HG03558 (cell line): ENCODE data around the gene GET4.

Experiments used
- ATAC-seq: cut with Tn5 transposase; IDR thresholded peaks from one replicate; pipeline ENCODE4 v1.9.1; 2021; ENCODE audit warnings: moderate number of reproducible peaks; ENCODE audit not compliant: unreplicated experiment; ENCODE audit errors: extremely low read depth

The GET4 gene, protein sequence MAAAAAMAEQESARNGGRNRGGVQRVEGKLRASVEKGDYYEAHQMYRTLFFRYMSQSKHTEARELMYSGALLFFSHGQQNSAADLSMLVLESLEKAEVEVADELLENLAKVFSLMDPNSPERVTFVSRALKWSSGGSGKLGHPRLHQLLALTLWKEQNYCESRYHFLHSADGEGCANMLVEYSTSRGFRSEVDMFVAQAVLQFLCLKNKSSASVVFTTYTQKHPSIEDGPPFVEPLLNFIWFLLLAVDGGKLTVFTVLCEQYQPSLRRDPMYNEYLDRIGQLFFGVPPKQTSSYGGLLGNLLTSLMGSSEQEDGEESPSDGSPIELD

DNA sequence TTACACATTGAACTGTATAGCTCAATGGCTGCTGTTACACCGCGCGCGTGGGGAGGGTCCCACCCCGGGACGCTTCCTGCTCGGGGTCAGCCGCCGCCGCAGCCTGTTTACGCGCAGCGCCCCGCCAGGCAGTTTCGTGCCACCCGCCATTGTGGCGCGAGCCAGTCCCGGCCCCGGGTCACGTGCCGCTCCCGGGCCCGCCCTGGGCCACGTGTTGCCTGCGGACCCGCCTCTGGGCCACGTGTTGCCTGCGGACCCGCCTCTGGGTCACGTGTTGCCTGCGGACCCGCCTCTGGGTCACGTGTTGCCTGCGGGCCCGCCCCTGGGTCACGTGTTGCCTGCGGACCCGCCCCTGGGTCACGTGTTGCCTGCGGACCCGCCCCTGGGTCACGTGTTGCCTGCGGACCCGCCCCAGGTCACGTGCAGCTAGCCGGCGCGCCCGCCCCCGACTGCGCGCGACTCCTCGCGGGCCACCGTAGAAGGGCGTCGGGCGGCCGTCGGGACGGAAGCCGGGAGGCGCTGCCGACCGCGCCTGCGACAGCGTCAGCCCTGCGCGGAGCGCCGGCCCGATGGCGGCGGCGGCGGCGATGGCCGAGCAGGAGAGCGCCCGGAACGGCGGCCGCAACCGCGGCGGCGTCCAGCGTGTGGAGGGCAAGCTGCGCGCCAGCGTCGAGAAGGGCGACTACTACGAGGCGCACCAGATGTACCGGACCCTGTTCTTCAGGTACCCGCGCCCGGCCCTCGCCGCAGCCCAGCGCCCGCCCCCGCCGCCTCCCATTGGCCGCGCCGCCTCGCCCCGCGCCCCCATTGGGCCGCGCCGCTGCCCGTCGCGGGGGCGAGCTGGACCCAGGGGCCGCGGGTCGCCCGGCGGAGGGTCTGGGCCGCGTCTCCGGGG lies at the start of gene GET4:
Gene GET4 (plus strand): TSS at position 478 of the 895 bp plus-strand sequence. CDS start 92 bp downstream, at position 570.
- ATAC-seq, result peak; percentile 47

- no peak for ATAC-seq
These were observed 47.4 kb upstream of the GET4 start for GRCh38 chr7:828793-829561.

DNA sequence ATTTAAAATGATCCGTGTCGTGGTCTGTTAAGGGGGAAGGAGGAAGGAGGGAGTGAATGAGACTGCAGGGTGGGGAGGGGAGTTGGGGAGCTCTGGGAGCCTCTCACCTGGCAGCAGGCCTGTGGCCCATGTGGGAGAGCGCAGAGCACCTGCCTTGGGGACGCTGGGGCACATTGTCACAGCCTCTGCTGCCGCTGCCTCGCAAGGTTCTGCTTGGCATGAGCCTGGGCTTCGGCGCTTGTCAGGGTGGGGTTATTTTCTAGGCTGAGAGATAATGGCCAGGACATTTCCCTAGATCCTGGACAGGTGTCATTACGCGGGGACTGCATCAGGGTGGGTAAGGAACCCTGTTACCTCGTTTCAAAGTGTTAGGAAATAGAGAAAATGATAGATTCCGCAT lies 46.3 kb upstream of the GET4 start:
- no peak for ATAC-seq

DNA sequence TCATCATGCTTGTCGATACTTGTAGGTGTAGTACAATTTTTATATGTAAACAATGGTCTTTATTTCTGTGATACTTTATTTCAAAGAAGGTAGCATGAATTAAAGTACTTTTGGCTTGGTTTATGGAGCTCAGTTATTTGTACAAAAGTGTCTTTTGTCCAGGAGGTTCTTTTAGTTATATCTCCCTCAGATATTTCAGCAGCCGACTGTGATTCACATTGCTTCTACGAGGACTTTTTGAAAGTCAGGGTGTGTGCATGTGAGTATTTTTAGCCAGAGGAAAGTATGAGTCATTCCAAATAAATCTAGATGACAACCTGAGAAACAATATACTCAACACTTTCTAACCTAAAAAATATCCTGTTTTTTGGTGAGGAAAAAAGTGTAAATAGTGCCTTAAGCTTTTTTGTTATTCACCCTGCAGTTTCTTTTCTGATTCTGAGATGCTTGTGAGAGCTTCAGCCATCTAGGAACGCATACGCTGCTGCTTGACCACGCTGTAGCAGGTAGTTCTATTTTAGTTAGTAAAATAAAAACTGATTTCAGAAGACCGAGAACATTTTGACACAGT lies 44.7 kb upstream of the GET4 start:
- no peak for ATAC-seq

GRCh38 chr7:832167-832967 lies 44.0 kb upstream of the GET4 start, which contains the start of gene SUN1:
TSS of gene SUN1 (plus strand) at chr7:832476. CDS start at chr7:832525, 49 bp downstream.
- no peak for ATAC-seq

GRCh38 chr7:832968-833424 lies 43.4 kb upstream of the GET4 start:
- no peak for ATAC-seq

- no peak for ATAC-seq
These were observed 42.6 kb upstream of the GET4 start for GRCh38 chr7:833601-834258.

GRCh38 chr7:834277-834676 lies 42.1 kb upstream of the GET4 start:
- no peak for ATAC-seq

- ATAC-seq, result no peak
These were observed 41.3 kb upstream of the GET4 start for GRCh38 chr7:835021-835420.

DNA sequence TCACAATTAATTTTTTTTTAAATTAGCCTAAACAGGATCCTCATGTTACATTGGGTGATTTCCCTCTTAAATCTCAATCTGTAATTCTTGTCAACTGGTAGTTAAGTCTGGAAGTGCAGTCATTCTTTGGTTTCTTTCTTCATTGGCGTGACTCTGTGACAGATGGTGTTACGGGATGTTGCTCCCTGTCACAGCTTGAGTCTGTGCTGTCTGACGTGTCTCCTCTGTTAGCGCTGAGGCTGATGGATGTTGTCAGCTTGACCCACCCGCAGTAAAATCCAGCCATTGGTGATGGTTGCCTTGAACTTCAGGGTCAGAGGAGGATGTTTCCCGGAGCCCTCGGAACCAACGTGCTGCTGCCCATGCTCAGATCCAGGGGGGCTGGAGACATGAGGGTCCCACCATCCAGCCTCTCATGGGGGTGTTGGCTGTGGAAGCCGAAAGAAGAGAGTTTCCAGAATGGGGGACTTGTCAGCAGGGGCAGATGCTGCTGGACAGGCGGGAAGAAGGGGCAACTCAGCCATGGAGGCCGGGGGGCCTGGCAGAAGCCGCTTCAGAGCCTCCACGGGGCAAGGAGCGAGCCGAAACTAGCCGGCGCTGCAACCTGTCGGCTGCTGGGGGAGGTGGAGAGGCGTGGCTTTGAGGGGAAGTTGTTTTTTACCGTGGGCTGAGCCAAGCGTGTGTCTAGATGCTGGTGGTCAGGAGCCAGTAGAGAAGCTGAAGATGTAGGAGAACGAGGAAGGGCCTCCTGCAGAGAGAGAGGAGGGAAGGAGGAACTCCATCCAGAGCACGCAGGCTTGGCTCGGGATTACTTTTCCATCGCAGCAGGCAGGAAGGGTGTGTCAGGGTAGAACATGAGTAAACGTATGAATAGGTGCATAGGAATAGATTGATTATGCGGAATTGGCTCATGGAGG lies 40.6 kb upstream of the GET4 start:
- ATAC-seq, result no peak

GRCh38 chr7:836429-836828 lies 39.9 kb upstream of the GET4 start:
- ATAC-seq, result no peak

DNA sequence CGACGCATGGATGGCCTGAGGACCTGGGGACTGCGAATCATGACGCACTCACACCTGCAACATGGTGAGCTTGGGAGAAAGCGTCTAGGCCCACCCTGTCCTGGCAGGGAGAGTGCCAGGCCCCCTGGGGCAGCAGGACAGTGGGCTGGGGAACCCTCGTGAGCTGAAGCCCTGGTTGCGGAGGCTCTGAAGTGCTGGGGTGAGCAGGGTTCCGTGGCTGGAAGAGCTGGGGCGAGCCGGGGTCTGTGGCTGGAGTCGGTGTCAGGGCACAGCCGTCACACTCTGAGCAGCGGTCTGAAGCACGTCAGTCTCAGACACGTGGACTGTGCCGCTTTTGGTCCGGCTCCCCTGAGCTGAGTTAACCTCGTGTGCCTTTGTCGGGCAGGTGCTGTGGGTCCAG lies 39.4 kb upstream of the GET4 start:
- no peak for ATAC-seq

DNA sequence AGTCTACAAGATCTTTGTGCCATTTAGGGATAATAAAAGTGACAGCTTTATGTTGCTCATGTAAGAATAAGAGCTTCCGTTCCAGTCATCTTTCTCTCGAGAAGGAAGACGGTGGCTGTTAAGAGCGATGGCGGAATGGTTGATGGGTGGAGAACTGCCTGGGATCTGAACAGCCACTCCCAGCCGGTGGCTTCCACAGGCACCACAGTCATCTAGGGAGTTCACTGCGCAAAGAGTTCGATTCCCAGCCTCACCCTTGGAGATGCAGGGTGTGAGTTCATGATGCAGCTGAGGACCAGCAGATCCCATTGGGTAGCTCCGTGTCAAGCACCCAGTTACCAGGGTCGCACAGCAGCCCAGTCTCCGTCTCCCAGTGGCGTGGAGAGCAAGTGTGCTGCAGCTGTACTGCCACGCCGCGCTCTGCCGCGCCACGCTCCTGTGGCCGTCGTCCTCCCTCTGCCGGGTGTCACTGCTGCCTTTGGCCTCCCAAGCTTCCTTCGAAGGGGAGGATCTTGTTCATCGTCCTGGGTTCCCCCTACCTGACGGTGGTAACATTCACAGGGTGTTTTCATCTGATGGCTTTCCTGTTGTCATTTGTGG lies 36.3 kb upstream of the GET4 start:
- ATAC-seq, result no peak

GRCh38 chr7:841943-842342 lies 34.4 kb upstream of the GET4 start:
- no peak for ATAC-seq

GRCh38 chr7:842431-843031 lies 33.8 kb upstream of the GET4 start:
- ATAC-seq, result no peak

GRCh38 chr7:843230-843629 lies 33.1 kb upstream of the GET4 start:
- no peak for ATAC-seq

DNA sequence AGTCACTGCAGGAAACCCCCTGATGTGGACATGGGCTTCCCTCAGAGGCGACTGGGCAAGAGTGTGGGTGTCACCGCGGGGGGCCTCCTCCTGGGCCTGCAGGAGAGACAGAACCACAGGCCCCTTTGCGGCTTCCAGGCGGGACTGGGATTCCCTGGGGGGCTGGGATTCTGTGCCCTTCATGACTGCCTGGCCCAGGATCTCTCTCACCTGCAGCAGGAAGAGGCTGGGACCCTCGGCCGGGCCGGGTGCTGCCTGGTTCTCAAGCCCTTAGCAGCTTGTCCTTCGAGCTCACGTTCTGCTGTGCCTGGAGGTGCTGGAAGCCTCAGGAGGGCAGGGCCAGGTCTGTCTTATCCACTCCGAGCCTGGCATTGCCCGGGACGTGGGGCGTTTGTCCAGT lies 32.3 kb upstream of the GET4 start:
- ATAC-seq, result no peak
